Uterine smooth muscle cell (primary cell): Measurements from ENCODE around the gene SH2D7. TPM values are rescaled to one million over a fixed set of nuclear protein-coding genes. Genes with fewer than 3 reads are reported as not detected.

ENCODE experiments used
- total RNA-seq: library from RNA; depleted of rRNA; stranded (reverse); fragments of >200 nt; gene quantifications from 2 replicates; pipeline ENCODE4 v1.2.3, GENCODE V29; 2014

SH2D7 gene
- total RNA-seq = not detected in 2 replicates

DNA sequence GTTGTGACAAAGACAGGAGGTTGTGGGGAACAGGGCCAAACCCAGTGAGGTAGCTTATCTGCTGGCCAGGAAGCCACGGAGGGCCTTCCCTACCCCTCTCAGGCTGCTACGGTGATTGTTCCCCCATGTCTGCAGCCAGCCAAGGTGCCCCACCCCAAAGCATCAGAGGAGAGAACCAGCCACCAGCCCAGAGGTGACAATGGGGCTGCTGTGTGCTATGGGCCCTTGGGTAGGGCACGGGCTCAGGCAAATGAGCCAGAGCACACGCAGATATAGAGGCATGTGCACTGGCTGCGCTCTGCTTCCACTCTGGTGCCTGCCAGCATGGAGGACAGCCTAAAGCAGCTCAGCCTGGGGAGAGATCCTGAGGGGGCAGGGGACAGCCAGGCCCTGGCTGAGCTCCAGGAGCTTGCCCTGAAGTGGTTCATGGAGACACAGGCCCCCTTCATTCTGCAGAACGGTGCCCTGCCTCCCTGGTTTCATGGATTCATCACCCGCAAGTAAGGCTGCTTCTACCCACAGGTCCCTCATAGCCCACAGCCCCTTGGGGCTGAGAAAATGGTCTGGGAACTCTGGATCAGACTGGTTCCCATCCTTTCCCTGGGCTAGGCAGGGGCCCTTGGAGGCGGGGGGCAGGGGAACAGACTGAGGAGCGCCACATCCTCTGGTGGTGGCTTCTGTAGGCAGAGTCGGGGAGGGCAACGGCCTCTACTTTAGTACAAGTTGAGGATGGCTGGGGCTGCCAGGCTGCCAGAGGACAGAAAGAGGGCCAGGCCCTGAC lies at the start of gene SH2D7:
Gene SH2D7 (plus strand): TSS at position 301 of the 781 bp plus-strand sequence. CDS start 24 bp downstream, at position 325.

GRCh38 chr15:78077053-78077870 lies 15.1 kb upstream of the SH2D7 start, which contains the start of gene TBC1D2B:
TSS of gene TBC1D2B (minus strand) at chr15:78077711. CDS start at chr15:78077652, 59 bp downstream.

DNA sequence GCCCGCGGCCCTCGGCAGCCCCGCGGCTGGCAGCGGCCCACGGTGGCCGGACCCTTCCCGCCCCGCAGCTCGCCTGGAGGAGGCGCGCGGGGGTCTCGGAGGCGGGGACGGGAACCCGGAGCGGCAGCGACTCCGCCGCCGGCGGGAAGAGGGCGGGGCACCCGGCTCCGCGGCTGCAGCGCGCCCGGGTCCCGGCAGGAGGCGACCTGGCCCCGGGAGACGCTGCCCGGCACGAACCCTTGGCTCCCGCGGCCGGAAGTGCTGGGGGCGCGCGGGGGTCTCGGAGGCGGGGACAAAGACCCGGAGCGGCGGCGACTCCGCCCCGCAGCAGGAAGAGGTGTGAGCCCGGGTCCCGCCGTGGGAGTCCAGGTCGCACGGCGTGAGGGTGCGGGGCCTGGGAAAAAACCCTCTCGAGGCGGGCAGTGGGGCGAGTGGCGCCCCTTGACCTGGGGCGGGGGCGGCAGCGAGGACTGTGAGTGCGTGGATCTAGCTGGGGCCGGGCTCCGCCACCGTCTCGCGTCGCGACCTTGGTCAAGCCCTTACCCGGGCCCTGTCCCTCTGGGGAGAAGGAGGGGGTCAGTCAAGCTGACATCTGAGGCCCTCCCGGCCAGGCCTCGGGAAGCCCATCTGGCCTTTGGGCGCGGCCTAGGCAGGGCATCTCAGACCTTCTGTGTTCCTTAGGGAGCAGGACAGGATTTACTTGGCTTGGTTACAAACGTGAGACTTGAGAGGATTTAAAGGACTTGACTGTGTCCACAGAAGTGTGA lies 39.1 kb downstream of the SH2D7 start, which contains the start of gene CIB2:
Gene CIB2 (minus strand): TSS at position 151 of the 767 bp plus-strand sequence. CDS start 230 bp downstream, outside the sequence.

DNA sequence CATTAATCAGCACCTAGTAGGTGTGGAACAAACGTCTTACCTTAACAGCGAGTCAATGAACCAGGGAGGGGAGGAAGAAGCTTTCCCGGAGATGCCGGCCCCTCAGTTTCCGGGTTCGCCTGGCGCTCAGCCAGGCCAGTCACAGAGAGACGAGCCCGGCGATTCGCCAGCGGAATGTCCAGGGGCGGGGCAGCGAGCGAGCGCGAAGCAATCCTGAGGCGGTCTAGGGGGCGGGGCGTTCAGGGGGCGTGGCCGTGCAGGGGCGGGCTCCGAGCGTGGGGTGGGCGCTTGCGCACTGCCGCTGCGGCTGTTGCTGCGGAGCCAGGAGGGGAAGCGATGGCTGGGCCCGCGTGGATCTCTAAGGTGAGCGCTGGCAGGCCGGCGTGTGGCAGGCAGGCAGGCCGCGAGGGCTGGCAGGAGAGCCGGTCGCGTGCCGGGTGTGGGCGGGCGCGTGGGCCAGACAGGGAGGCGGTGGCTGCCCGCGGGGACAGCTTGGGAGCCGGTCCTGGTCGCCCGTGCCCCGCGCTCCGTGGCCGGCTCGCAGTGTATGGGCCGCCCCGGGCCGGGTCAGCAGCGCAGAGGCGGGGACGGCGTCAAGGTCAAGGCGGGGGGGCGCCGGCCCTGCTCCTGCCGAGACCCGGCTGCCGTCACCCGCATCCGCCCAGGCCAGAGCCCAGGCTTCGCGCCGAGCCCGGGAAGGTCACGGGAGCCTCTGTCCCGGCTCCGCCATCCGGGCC lies 56.9 kb downstream of the SH2D7 start, which contains the start of gene IDH3A:
Gene IDH3A (plus strand): TSS at position 295 of the 737 bp plus-strand sequence. CDS start 42 bp downstream, at position 337.

Other genes starting within 250 kb of the SH2D7 start
- 26.7 and 57.1 TPM in 2 replicates for gene TBC1D2B, start 14.8 kb upstream of the SH2D7 start, total RNA-seq
- 1.2 and 3.6 TPM in 2 replicates for gene CIB2, start 38.9 kb downstream of the SH2D7 start, total RNA-seq
- 39.0 and 67.1 TPM in 2 replicates for gene IDH3A, start 56.8 kb downstream of the SH2D7 start, total RNA-seq
- gene ACSBG1, start 142.0 kb downstream of the SH2D7 start, total RNA-seq = under 0.01 and 0.25 TPM in 2 replicates
- 5.4 and 5.9 TPM in 2 replicates for gene DNAJA4, start 172.0 kb downstream of the SH2D7 start, total RNA-seq
- 78.7 and 96.1 TPM in 2 replicates for gene SKIC8, start 207.0 kb downstream of the SH2D7 start, total RNA-seq
- gene CRABP1, start 247.8 kb downstream of the SH2D7 start, total RNA-seq = not detected in 2 replicates